GM19463 (cell line): ENCODE results near the gene ZBTB2.
"Not testable (repeated sequence)": the region's sequence is repeated elsewhere in the genome, so short reads cannot be mapped to it uniquely, and the experiment has no call there.

Experiments
- ATAC-seq: cut with Tn5 transposase; IDR thresholded peaks from one replicate; pipeline ENCODE4 v1.9.1; 2021; ENCODE audit warnings: mild to moderate bottlenecking, moderate library complexity; ENCODE audit not compliant: unreplicated experiment

The ZBTB2 gene

GRCh38 chr6:151375833-151376232 is 15.5 kb downstream of the ZBTB2 start:
- no peak for ATAC-seq

GRCh38 chr6:151374036-151374683 is 17.2 kb downstream of the ZBTB2 start:
- no peak for ATAC-seq

DNA sequence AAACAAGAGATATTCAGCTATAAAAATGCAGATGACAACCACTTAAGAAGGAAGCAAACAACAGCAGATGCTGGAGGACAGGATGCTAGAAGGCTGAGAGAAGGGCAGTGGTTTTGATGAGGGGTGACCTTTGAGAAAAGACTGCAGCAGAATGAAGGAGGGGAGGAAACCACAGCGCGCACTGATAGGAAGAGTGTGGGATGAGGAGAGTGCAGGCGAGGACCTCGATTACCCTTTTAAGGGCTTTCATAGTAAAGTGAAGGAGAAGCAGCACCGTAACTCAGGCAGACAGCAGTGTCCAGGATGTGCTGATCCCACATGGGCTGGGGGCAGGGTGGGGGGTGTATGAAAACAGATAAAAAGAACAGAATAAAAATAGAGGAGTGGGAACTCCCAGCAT is 19.2 kb downstream of the ZBTB2 start:
- ATAC-seq: no peak

DNA sequence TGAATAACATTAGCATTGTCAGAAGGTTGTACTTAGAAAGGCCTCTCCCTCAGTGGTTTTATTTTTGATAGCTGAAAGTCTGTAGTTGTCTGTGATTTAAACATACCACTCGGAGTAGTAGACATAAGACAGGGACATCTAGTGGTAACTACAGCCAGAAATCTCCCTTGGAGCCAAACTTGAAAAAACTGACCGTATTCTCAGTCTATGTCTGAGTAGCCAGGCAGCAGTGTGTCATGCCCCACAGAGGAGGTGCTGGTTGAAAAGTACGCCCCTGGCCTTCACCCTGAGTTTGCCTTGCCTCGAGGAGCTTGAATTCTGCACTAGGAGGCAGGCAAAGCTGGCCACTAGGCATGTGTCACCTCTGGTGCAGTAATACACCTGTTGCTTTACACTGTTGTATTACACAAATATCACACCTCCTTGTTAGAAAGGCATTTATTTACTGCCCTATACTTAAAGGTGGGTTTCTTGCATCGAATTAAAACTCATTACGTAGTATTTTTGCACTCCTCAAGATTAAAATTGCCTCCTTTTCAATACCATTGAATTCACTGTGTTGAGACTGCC is 20.8 kb downstream of the ZBTB2 start:
- no peak for ATAC-seq

DNA sequence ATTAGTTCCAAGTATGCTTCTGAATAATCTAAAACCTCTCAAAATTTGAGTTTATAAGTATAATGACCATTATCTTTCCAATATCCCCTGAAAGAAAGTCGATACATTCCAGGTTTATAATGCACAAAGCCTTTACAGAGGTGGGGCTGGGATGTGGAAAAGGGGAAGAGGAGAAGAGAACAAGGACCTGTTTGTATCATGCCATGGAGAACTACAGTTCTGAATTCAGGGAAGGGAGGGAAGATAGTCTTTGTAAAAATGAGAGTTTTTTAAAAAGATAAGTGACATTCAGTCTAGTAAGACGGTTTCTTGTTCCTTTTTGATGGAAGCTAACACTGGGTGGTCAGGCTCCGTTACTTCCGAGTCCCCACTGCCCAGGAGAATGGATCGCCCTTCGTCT is 26.1 kb downstream of the ZBTB2 start:
- ATAC-seq: no peak

GRCh38 chr6:151359486-151359885 is 31.9 kb downstream of the ZBTB2 start:
- ATAC-seq: no peak

DNA sequence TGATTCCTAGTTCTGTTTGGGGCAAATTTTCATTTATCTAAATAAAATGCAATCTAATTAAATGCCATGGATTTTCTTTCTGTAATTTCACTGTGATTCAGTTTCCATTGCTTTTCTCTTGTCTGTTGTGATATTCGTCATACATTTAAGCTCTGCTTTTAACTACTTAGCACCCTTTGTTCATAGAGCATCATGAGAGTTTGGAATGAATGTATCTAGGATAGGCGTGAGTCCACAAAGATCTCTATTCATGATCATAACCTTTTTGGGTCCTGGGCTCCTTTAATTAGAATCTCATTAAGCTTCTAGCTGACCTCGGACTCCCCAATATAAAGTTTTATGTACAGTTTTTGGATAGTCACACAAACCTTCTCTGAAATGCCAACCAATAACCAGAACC is 32.9 kb downstream of the ZBTB2 start:
- ATAC-seq: no peak

- no peak for ATAC-seq
Observed at GRCh38 chr6:151357758-151358436, 33.5 kb downstream of the ZBTB2 start.

DNA sequence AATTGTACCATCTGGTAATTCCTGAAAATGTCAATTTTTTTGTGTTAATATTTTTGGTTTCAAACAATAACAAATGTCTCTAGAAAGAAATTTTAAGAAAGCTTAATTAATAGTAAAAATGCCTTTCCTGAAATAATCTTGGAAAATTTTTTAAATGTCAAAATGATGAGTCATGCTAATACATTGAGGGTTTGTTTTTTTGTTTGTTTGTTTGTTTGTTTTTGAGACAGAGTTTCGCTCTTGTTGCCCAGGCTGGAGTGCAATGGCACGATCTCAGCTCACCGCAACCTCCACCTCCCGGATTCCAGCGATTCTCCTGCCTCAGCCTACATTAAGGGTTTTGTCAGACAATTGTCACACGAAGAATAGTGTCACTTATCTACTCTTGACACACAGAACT is 34.4 kb downstream of the ZBTB2 start:
- not testable (repeated sequence) for ATAC-seq

GRCh38 chr6:151353795-151354194 is 37.6 kb downstream of the ZBTB2 start:
- no peak for ATAC-seq

GRCh38 chr6:151352410-151353396 is 38.7 kb downstream of the ZBTB2 start:
- no peak for ATAC-seq

GRCh38 chr6:151351731-151352130 is 39.6 kb downstream of the ZBTB2 start:
- no peak for ATAC-seq

DNA sequence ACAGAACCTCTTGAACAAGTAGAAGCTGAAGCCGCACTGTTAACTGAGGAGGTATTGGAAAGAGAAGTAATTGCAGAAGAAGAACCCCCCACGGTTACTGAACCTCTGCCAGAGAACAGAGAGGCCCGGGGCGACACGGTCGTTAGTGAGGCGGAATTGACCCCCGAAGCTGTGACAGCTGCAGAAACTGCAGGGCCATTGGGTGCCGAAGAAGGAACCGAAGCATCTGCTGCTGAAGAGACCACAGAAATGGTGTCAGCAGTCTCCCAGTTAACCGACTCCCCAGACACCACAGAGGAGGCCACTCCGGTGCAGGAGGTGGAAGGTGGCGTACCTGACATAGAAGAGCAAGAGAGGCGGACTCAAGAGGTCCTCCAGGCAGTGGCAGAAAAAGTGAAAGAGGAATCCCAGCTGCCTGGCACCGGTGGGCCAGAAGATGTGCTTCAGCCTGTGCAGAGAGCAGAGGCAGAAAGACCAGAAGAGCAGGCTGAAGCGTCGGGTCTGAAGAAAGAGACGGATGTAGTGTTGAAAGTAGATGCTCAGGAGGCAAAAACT is 40.1 kb downstream of the ZBTB2 start:
- ATAC-seq: no peak

DNA sequence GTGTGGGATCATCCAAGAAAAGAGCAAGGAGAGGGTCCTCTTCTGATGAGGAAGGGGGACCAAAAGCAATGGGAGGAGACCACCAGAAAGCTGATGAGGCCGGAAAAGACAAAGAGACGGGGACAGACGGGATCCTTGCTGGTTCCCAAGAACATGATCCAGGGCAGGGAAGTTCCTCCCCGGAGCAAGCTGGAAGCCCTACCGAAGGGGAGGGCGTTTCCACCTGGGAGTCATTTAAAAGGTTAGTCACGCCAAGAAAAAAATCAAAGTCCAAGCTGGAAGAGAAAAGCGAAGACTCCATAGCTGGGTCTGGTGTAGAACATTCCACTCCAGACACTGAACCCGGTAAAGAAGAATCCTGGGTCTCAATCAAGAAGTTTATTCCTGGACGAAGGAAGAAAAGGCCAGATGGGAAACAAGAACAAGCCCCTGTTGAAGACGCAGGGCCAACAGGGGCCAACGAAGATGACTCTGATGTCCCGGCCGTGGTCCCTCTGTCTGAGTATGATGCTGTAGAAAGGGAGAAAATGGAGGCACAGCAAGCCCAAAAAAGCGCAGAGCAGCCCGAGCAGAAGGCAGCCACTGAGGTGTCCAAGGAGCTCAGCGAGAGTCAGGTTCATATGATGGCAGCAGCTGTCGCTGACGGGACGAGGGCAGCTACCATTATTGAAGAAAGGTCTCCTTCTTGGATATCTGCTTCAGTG is 40.8 kb downstream of the ZBTB2 start:
- no peak for ATAC-seq

DNA sequence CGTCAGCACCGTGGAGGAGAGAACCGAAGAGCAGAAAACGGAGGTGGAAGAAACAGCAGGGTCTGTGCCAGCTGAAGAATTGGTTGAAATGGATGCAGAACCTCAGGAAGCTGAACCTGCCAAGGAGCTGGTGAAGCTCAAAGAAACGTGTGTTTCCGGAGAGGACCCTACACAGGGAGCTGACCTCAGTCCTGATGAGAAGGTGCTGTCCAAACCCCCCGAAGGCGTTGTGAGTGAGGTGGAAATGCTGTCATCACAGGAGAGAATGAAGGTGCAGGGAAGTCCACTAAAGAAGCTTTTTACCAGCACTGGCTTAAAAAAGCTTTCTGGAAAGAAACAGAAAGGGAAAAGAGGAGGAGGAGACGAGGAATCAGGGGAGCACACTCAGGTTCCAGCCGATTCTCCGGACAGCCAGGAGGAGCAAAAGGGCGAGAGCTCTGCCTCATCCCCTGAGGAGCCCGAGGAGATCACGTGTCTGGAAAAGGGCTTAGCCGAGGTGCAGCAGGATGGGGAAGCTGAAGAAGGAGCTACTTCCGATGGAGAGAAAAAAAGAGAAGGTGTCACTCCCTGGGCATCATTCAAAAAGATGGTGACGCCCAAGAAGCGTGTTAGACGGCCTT is 41.6 kb downstream of the ZBTB2 start:
- no peak for ATAC-seq

DNA sequence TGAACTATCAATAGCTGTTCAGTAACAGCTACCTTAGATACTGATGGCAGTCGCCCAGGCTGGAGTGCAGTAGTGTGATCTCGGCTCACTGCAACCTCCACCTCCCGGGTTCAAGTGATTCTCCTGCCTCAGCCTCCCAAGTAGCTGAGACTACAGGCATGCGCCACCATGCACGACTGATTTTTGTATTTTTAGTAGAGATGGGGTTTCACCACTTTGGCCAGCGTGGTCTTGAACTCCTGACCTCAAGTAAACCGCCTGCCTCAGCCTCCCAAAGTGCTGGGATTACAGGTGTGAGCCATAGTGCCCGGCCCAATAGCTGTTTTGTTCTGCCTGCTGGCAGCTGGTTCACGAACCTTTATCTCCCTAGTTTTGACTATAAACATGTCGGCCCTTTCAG is 48.6 kb downstream of the ZBTB2 start:
- ATAC-seq: not testable (repeated sequence)

DNA sequence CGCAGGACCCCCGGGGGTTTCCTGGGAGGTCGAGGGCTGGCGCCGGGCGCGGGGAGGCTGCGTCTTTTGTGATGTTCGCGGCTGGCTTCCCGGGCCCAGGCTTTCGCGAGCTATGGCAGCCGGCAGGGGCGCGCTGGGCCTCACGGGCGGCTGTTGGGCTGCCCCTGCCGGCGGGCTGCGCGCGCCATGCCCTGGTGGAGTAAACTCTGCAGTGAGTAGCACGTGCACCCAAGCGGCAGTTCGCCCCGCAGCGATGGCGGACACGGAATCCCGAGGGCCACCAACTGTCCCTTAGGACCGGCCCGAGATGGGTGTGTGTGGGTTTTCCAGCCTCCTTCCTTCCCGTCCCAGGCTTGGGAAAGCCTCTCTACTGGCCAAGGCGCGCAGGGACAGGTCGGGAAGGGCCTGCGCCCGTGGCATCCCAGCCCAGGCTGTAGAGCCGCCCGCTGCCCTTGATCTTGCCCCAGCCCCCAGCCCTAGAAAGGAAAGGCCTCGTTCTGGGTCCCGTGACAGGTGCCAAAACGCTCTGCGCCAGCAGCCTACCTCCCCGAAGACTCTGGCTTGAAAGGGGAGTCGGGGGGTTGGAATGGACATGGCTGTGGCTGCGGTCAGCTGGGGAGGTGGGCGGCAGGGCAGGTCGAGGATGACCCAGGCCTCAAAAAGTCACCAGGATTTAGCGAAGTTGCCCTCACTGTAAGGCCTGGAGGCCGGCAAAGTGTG is 49.7 kb downstream of the ZBTB2 start:
- ATAC-seq: no peak

- no peak for ATAC-seq
Observed at GRCh38 chr6:151340219-151340978, 51.0 kb downstream of the ZBTB2 start.

DNA sequence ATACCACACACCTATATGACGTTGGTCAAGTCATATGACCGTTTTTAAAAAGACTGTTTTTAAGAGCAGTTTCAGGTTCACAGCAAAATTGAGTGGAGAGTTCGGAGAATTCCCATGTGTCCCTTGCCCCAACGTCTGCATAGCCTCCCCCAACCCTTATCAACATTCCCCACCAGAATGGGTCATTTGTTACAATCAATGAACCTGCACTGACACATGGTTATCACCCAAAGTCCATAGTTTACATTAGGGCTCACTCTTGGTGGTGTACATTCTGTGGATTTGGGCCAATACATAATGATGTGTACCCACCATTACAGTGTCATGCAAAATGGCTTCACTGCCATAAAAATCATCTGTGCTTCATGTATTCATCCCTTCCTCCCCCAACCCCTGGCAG is 52.0 kb downstream of the ZBTB2 start:
- no peak for ATAC-seq
